H1 (cell line): ENCODE measurements around the gene CHST11. TPM values are rescaled to one million over a fixed set of nuclear protein-coding genes. Genes with fewer than 3 reads are reported as not detected.

ENCODE experiments used
- CTCF ChIA-PET: fragments of 300-600 bp; sonication (Branson Sonifier 250); formaldehyde crosslinking; loops from one replicate; lab custom pipeline; 2021; ENCODE audit not compliant: partially characterized antibody; lab: Charles Lee
- POLR2A ChIA-PET: fragments of 300-600 bp; sonication (Branson Sonifier 250); formaldehyde crosslinking; loops from one replicate; lab custom pipeline; 2021; ENCODE audit warnings: inconsistent platforms; ENCODE audit not compliant: partially characterized antibody; lab: Charles Lee
- DNase-seq, 2 experiments: peaks; one replicate each; pipeline versions ENCODE4 v3.0.0 to v3.0.0-alpha.2; 2010 to 2022; ENCODE audit warnings: low spot score in 2 of 2, low read depth in 1 of 2, mixed read lengths in 1 of 2
- FAIRE-seq: peaks from 2 replicates; lab custom pipeline; 2011; peaks lifted over from hg19 to GRCh38; lab: Jason Lieb, UNC
- H2AFZ ChIP-seq: 2 replicates; pipeline ENCODE4 v1.8.1; 2012; ENCODE audit warnings: low read length, inconsistent platforms
- H2AK5ac ChIP-seq: 2 replicates; pipeline ENCODE4 v1.6.1; 2013; ENCODE audit warnings: low read depth, low read length
- H2BK120ac ChIP-seq: replicated peaks from 2 replicates; pipeline ENCODE3; 2013; ENCODE audit warnings: low read depth, low read length, inconsistent platforms
- H2BK12ac ChIP-seq: 2 replicates; pipeline ENCODE4 v1.6.1; 2013; ENCODE audit warnings: low read depth, low read length
- H2BK15ac ChIP-seq: 2 replicates; pipeline ENCODE4 v1.6.1; 2013; ENCODE audit warnings: low read length
- H2BK20ac ChIP-seq: 2 replicates; pipeline ENCODE4 v1.6.1; 2013; ENCODE audit warnings: low read length
- H2BK5ac ChIP-seq: 2 replicates; pipeline ENCODE4 v1.6.1; 2013; ENCODE audit warnings: low read depth, low read length
- H3K14ac ChIP-seq: 2 replicates; pipeline ENCODE4 v1.6.1; 2013; ENCODE audit warnings: inconsistent platforms; ENCODE audit not compliant: insufficient read length
- H3K18ac ChIP-seq: 2 replicates; pipeline ENCODE4 v1.6.1; 2013; ENCODE audit warnings: low read length; ENCODE audit errors: extremely low read depth
- H3K23ac ChIP-seq: 2 replicates; pipeline ENCODE4 v1.6.1; 2013; ENCODE audit warnings: inconsistent platforms; ENCODE audit not compliant: insufficient read length
- H3K23me2 ChIP-seq: 2 replicates; pipeline ENCODE4 v1.6.1; 2013; ENCODE audit warnings: low read depth, low read length
- H3K27ac ChIP-seq: 2 replicates; pipeline ENCODE4 v1.6.1; 2011; ENCODE audit warnings: low read depth, low read length, inconsistent platforms
- H3K27me3 ChIP-seq, 4 experiments: replicated peaks in 1 of 4; 1 replicate in 1 of 4; 2 replicates in 3 of 4; pipeline versions ENCODE4 v1.6.1 to v1.8.1; 2011 to 2013; ENCODE audit warnings: low read length in 3 of 4, mild to moderate bottlenecking in 3 of 4, inconsistent platforms in 2 of 4, mixed read lengths in 2 of 4, moderate library complexity in 1 of 4; ENCODE audit not compliant: control insufficient read depth in 3 of 4, insufficient read depth in 3 of 4; ENCODE audit errors: extremely low read depth in 1 of 4
- H3K36me3 ChIP-seq, 4 experiments: 2 replicates each; pipeline versions ENCODE4 v1.6.1 to v1.8.1; 2011 to 2013; ENCODE audit warnings: mild to moderate bottlenecking in 4 of 4, low read length in 3 of 4, moderate library complexity in 2 of 4, control low read depth in 1 of 4, inconsistent platforms in 1 of 4; ENCODE audit not compliant: insufficient read depth in 4 of 4, control insufficient read depth in 2 of 4
- H3K4ac ChIP-seq: replicated peaks from 2 replicates; pipeline ENCODE3; 2013; ENCODE audit warnings: low read length, low read depth, mixed read lengths, inconsistent platforms; ENCODE audit not compliant: insufficient read length
- H3K4me1 ChIP-seq, 4 experiments: replicated peaks in 1 of 4; 1 replicate in 1 of 4; 2 replicates in 3 of 4; pipeline versions ENCODE4 v1.6.1 to v1.8.1; 2011 to 2013; ENCODE audit warnings: low read length in 3 of 4, inconsistent platforms in 2 of 4, mixed read lengths in 1 of 4; ENCODE audit not compliant: insufficient read depth in 4 of 4, control insufficient read depth in 3 of 4
- H3K4me2 ChIP-seq, 2 experiments: 2 replicates each; pipeline versions ENCODE4 v1.6.1 to v1.8.1; 2011 to 2013; ENCODE audit warnings: low read depth in 2 of 2, low read length in 2 of 2, control low read depth in 1 of 2, inconsistent platforms in 1 of 2, mild to moderate bottlenecking in 1 of 2; ENCODE audit not compliant: insufficient read depth in 1 of 2
- H3K4me3 ChIP-seq, 4 experiments: fragments of 200-600, 300-600 bp in 1 of 4; sonication (generic), shearing (Covaris generic), sonication (Bioruptor Twin) in 1 of 4; 2 replicates each; pipeline versions ENCODE4 v1.5.1 to v1.8.1; 2011 to 2016; ENCODE audit warnings: low read length in 4 of 4, low read depth in 3 of 4, control low read depth in 2 of 4, inconsistent platforms in 2 of 4, mild to moderate bottlenecking in 2 of 4, mixed read lengths in 1 of 4, moderate library complexity in 1 of 4; ENCODE audit not compliant: insufficient read depth in 2 of 4; ENCODE audit errors: extremely low read depth in 1 of 4
- H3K56ac ChIP-seq: replicated peaks from 2 replicates; pipeline ENCODE3; 2013; ENCODE audit warnings: low read depth, mild to moderate bottlenecking, mixed read lengths, low read length, inconsistent platforms; ENCODE audit not compliant: insufficient read length
- H3K79me1 ChIP-seq: 2 replicates; pipeline ENCODE4 v1.6.1; 2013; ENCODE audit warnings: low read depth, low read length, control low read depth
- H3K79me2 ChIP-seq, 2 experiments: 2 replicates each; pipeline versions ENCODE4 v1.6.1 to v1.8.1; 2012 to 2013; ENCODE audit warnings: low read length in 2 of 2, mild to moderate bottlenecking in 2 of 2, inconsistent platforms in 1 of 2; ENCODE audit not compliant: insufficient read depth in 2 of 2, control insufficient read depth in 1 of 2
- H3K9ac ChIP-seq, 4 experiments: replicated peaks in 1 of 4; 1 replicate in 1 of 4; 2 replicates in 3 of 4; pipeline versions ENCODE4 v1.6.1 to v1.8.1; 2011 to 2013; ENCODE audit warnings: low read depth in 3 of 4, low read length in 3 of 4, control low read depth in 2 of 4, mild to moderate bottlenecking in 2 of 4, moderate library complexity in 2 of 4, inconsistent platforms in 1 of 4; ENCODE audit errors: extremely low read depth in 1 of 4
- H3K9me3 ChIP-seq, 2 experiments: 2 replicates each; pipeline versions ENCODE4 v1.6.1 to v1.8.1; 2012 to 2013; ENCODE audit warnings: mild to moderate bottlenecking in 2 of 2, moderate library complexity in 2 of 2, control low read depth in 1 of 2, inconsistent platforms in 1 of 2, low read depth in 1 of 2, low read length in 1 of 2, mixed read lengths in 1 of 2; ENCODE audit not compliant: insufficient read depth in 2 of 2
- H4K20me1 ChIP-seq, 2 experiments: replicated peaks in 1 of 2; 2 replicates each; pipeline versions ENCODE3 to v1.8.1; 2011 to 2013; ENCODE audit warnings: inconsistent platforms in 2 of 2, low read length in 2 of 2, mild to moderate bottlenecking in 1 of 2; ENCODE audit not compliant: insufficient read depth in 2 of 2, control insufficient read depth in 1 of 2
- H4K5ac ChIP-seq: 2 replicates; pipeline ENCODE4 v1.6.1; 2013; ENCODE audit warnings: low read length, low read depth, mixed read lengths, inconsistent platforms; ENCODE audit not compliant: insufficient read length
- H4K8ac ChIP-seq: 2 replicates; pipeline ENCODE4 v1.8.0; 2013; ENCODE audit warnings: mild to moderate bottlenecking, moderate library complexity, low read length, inconsistent platforms; ENCODE audit not compliant: insufficient read depth; ENCODE audit errors: extremely low read depth
- H4K91ac ChIP-seq: replicated peaks from 2 replicates; pipeline ENCODE3; 2013; ENCODE audit warnings: low read length, mixed read lengths, inconsistent platforms; ENCODE audit not compliant: insufficient read length
- BACH1 ChIP-seq: IDR thresholded peaks from 2 replicates; pipeline ENCODE4 v1.6.1; 2012; ENCODE audit warnings: low read length, improper control_type of control experiment
- CBX8 ChIP-seq: fragments of 300-800, 300-1000 bp; sonication (generic); IDR thresholded peaks from 2 replicates; pipeline ENCODE4 v1.7.1; 2016; ENCODE audit warnings: low read depth, low read length, borderline replicate concordance
- HDAC6 ChIP-seq: IDR thresholded peaks from one replicate; pipeline ENCODE4 v1.7.1; 2012; ENCODE audit warnings: low read depth, mild to moderate bottlenecking, inconsistent platforms, low read length, moderate library complexity
- POLR2AphosphoS5 ChIP-seq: IDR thresholded peaks from 2 replicates; pipeline ENCODE4 v1.6.1; 2011; ENCODE audit warnings: low read depth, low read length
- POU5F1 ChIP-seq: IDR thresholded peaks from 2 replicates; pipeline ENCODE4 v1.6.1; 2011; ENCODE audit warnings: low read depth, mild to moderate bottlenecking, low read length, moderate library complexity
- SRF ChIP-seq: IDR thresholded peaks from 2 replicates; pipeline ENCODE4 v1.6.1; 2011; ENCODE audit warnings: mild to moderate bottlenecking, low read depth, low read length, moderate library complexity
- TAF7 ChIP-seq: optimal IDR thresholded peaks from 2 replicates; pipeline ENCODE3; 2011; ENCODE audit warnings: low read depth, mild to moderate bottlenecking, inconsistent platforms, low read length, moderate library complexity, borderline replicate concordance
- YY1 ChIP-seq: IDR thresholded peaks from 2 replicates; pipeline ENCODE4 v1.6.1; 2011; ENCODE audit warnings: low read depth, mild to moderate bottlenecking, low read length
- WGBS, 2 experiments: shearing (Covaris generic) in 1 of 2; methylation state at CpG; one replicate each; pipeline versions ENCODE4 v1.1.6 to v1.1.7; 2013 to 2015; ENCODE audit warnings: low lambda C conversion rate in 2 of 2, mixed read lengths in 2 of 2, inconsistent platforms in 1 of 2, low coverage in 1 of 2, missing lambda C conversion rate in 1 of 2; ENCODE audit not compliant: insufficient replicate concordance in 2 of 2, insufficient coverage in 1 of 2, insufficient read length in 1 of 2; ENCODE audit errors: extremely low coverage in 1 of 2, missing lambda C conversion rate in 1 of 2; 5-methylcytosine and 5-hydroxymethylcytosine counted together
- polyA plus RNA-seq, 7 experiments: library from polyadenylated mRNA; depleted of rRNA in 3 of 7; stranded (reverse) in 5 of 7; unstranded in 2 of 7; fragments of >200 nt in 5 of 7; fragments of 200-250 nt in 2 of 7; gene quantifications; 1 replicate in 5 of 7; 2 replicates in 1 of 7; 4 replicates in 1 of 7; pipeline versions ENCODE4 v1.2.1 to v1.2.3, GENCODE V29; 2011 to 2013; ENCODE audit warnings: missing spikeins in 2 of 7, mixed read lengths in 2 of 7
- total RNA-seq: library from RNA; stranded (reverse); fragmentation: NEBNext Ultra II Directional; extraction: Animal tissue kit (Norgen Biotek cat#: 25700); gene quantifications from 2 replicates; pipeline ENCODE4 v1.2.1, GENCODE V29; 2021
- TF ChIP-seq, protein P1 (sequence below): IDR thresholded peaks from 2 replicates; pipeline ENCODE4 v1.6.1; 2012; ENCODE audit warnings: inconsistent platforms
- TF ChIP-seq, protein P2 (sequence below), 3 experiments: IDR thresholded peaks; 1 replicate in 2 of 3; 2 replicates in 1 of 3; pipeline versions ENCODE4 v1.5.1 to v1.6.1; 2011; ENCODE audit warnings: low read length in 3 of 3, mild to moderate bottlenecking in 3 of 3, inconsistent platforms in 2 of 3, low read depth in 1 of 3, moderate library complexity in 1 of 3; ENCODE audit not compliant: insufficient read depth in 1 of 3; ENCODE audit errors: control extremely low read depth in 1 of 3

Gene CHST11
- total and polyA plus RNA-seq, 2 of the 8 experiments (the other 6 are each of a cell fraction or from before 2014, with no cell fraction given), result 14.4 to 20.8 TPM

DNA sequence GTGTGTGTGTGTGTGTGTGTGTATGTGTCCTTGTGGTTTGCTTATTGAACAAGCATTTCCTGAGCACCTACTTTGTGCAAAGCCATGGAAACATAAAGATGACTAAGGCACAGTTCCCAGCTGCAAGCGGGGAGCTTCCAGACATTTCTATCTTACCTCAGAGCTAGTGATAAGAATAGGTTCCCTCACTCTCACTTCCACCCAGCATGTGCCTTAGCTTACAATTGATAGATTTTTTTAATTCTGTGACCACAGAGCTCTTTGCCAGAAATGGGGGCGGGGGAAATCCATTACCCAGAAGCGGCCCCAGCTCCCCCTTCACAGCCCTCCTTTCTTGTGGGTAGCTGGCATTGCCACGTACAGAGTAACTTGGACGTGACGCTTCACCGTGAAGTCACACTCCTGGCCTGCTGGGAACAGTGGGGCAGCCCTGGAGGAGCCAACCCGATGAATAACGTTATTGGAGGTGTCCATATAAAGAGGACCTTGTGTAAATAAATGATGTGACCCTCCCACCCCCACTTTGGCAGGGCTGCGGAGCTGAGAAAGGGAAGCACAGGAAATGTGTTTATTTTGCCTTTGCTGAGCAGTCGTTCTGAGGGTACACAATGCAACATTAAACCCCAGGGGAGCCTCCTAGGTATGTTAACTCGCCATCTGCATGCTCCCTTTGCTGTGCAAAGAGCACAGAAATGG, 238.9 kb downstream of the CHST11 start:
- H2BK120ac ChIP-seq, result no peak overlapping the region
- no peak overlapping the region for H2BK15ac ChIP-seq
- H3K36me3 ChIP-seq, result no peaks in the 10 kb centered on the region; a peak in 1 of 8 replicates
- no peak overlapping the region for H2BK20ac ChIP-seq
- H3K79me2 ChIP-seq, result no peaks in the 10 kb centered on the region
- H2BK12ac ChIP-seq, result no peak overlapping the region
- CTCF ChIA-PET, result interaction anchor here (0.9 to 1.8 kb wide), 5 partner anchors 8 to 314 kb away, joined by 3 to 6 read pairs (median 5); no protein-coding TSS in a partner anchor
- H3K79me1 ChIP-seq, result no peaks in the 10 kb centered on the region
- H3K14ac ChIP-seq, result no peak overlapping the region
- H3K56ac ChIP-seq, result no peak overlapping the region
- H3K4ac ChIP-seq, result no peak overlapping the region
- H3K4me1 ChIP-seq, result peaks cover 0 to 6% (median 2%) of the 10 kb centered on the region in 4 experiments; a peak in 2 of 7 replicates
- no peak overlapping the region for H4K5ac ChIP-seq
- FAIRE-seq, result no peak
- H4K91ac ChIP-seq, result no peak overlapping the region
- H2BK5ac ChIP-seq, result no peak overlapping the region
- no peak overlapping the region for H3K4me2 ChIP-seq
- no peaks in the 10 kb centered on the region for H4K20me1 ChIP-seq
- H3K18ac ChIP-seq, result no peak overlapping the region
- POLR2A ChIA-PET, result interaction anchor here (0.9 to 1.2 kb wide), 2 partner anchors 9 to 239 kb away, joined by 3 read pairs; partner anchors contain the start of gene CHST11
- H3K9ac ChIP-seq, result no peak overlapping the region
- no peak overlapping the region for H2AFZ ChIP-seq
- H3K4me3 ChIP-seq, result no peak overlapping the region; a peak in 1 of 8 replicates
- H3K9me3 ChIP-seq, result peaks cover 3 to 6% of the 10 kb centered on the region in 2 experiments
- no peak overlapping the region for H3K23ac ChIP-seq
- no peak for DNase-seq
- no peak overlapping the region for H3K27ac ChIP-seq
- no peak overlapping the region for H4K8ac ChIP-seq
- H3K27me3 ChIP-seq, result no peaks in the 10 kb centered on the region
- WGBS, 2 experiments, result 70% methylated on average over 12 of the region's 12 CpGs; no CpG with 5 or more reads in 1 of the 2 experiments
- H2AK5ac ChIP-seq, result no peak overlapping the region
- H3K23me2 ChIP-seq, result no peaks in the 10 kb centered on the region
- TF ChIP-seq HDAC6 (no peak), CBX8 (no peak), YY1 (no peak), SRF (no peak), BACH1 (no peak), TAF7 (no peak), POLR2AphosphoS5 (no peak), POU5F1 (no peak)
- TF ChIP-seq, protein P1, sequence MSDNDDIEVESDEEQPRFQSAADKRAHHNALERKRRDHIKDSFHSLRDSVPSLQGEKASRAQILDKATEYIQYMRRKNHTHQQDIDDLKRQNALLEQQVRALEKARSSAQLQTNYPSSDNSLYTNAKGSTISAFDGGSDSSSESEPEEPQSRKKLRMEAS, result no peak
- TF ChIP-seq, protein P2, sequence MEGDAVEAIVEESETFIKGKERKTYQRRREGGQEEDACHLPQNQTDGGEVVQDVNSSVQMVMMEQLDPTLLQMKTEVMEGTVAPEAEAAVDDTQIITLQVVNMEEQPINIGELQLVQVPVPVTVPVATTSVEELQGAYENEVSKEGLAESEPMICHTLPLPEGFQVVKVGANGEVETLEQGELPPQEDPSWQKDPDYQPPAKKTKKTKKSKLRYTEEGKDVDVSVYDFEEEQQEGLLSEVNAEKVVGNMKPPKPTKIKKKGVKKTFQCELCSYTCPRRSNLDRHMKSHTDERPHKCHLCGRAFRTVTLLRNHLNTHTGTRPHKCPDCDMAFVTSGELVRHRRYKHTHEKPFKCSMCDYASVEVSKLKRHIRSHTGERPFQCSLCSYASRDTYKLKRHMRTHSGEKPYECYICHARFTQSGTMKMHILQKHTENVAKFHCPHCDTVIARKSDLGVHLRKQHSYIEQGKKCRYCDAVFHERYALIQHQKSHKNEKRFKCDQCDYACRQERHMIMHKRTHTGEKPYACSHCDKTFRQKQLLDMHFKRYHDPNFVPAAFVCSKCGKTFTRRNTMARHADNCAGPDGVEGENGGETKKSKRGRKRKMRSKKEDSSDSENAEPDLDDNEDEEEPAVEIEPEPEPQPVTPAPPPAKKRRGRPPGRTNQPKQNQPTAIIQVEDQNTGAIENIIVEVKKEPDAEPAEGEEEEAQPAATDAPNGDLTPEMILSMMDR (IDR thresholded peaks at IDR 0.05; ENCODE audit: control extremely low read depth in 1 of 3, insufficient read depth in 1 of 3, low read depth in 1 of 3, low read length in 3 of 3), result no peak
